ENCODE measurements around the gene ZNF446.

GRCh38 chr19:58466089-58466759 lies 9.9 kb upstream of the ZNF446 start:
- TF ChIP-seq CTCF (IDR thresholded peaks at IDR 0.05; ENCODE audit: low read length) (no peak), EZH2 (IDR thresholded peaks at IDR 0.05; ENCODE audit: borderline replicate concordance, low read length) (no peak)

All from OCI-LY1 (cell line).